Measurements from ENCODE around the gene MATCAP1. TPM values are rescaled to one million over a fixed set of nuclear protein-coding genes. Genes with fewer than 3 reads are reported as not detected.

The MATCAP1 gene
- total and polyA plus RNA-seq, 2 of the 13 experiments (the other 11 are each of a cell fraction or from before 2014, with no cell fraction given) = 11.2 to 24.5 TPM

GRCh38 chr16:67184453-67184994 lies 761 bp upstream of the MATCAP1 start (continued):
- TF ChIP-seq, protein P1, sequence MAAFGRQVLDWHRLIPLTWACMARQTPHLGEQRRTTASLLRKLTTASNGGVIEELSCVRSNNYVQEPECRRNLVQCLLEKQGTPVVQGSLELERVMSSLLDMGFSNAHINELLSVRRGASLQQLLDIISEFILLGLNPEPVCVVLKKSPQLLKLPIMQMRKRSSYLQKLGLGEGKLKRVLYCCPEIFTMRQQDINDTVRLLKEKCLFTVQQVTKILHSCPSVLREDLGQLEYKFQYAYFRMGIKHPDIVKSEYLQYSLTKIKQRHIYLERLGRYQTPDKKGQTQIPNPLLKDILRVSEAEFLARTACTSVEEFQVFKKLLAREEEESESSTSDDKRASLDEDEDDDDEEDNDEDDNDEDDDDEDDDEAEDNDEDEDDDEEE (CRISPR knock-in tag; IDR thresholded peaks at IDR 0.05) = peak; percentile 11; the same call in 1 of the 2 replicates
- TF ChIP-seq TOPORS (CRISPR knock-in tag; IDR thresholded peaks at IDR 0.05) = 0 out of 2 replicates have a peak, but pooled peaks have one; percentile 3
- TF ChIP-seq, protein P2, sequence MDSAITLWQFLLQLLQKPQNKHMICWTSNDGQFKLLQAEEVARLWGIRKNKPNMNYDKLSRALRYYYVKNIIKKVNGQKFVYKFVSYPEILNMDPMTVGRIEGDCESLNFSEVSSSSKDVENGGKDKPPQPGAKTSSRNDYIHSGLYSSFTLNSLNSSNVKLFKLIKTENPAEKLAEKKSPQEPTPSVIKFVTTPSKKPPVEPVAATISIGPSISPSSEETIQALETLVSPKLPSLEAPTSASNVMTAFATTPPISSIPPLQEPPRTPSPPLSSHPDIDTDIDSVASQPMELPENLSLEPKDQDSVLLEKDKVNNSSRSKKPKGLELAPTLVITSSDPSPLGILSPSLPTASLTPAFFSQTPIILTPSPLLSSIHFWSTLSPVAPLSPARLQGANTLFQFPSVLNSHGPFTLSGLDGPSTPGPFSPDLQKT (CRISPR knock-in tag; IDR thresholded peaks at IDR 0.05; ENCODE audit: borderline replicate concordance) = no peak
- TF ChIP-seq, protein P3, sequence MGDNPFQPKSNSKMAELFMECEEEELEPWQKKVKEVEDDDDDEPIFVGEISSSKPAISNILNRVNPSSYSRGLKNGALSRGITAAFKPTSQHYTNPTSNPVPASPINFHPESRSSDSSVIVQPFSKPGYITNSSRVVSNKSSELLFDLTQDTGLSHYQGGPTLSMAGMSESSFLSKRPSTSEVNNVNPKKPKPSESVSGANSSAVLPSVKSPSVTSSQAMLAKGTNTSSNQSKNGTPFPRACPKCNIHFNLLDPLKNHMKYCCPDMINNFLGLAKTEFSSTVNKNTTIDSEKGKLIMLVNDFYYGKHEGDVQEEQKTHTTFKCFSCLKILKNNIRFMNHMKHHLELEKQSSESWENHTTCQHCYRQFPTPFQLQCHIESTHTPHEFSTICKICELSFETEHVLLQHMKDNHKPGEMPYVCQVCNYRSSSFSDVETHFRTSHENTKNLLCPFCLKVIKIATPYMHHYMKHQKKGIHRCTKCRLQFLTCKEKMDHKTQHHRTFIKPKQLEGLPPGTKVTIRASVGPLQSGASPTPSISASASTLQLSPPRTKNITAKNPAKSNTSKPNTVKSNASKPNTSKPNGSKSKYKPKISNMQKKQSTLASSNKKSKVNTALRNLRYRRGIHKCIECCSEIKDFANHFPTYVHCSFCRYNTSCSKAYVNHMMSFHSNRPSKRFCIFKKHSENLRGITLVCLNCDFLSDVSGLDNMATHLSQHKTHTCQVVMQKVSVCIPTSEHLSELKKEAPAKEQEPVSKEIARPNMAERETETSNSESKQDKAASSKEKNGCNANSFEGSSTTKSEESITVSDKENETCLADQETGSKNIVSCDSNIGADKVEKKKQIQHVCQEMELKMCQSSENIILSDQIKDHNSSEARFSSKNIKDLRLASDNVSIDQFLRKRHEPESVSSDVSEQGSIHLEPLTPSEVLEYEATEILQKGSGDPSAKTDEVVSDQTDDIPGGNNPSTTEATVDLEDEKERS (CRISPR knock-in tag; IDR thresholded peaks at IDR 0.05) = no peak
- TF ChIP-seq TBX2 (CRISPR knock-in tag; IDR thresholded peaks at IDR 0.05; ENCODE audit: borderline replicate concordance) = no peak
- TF ChIP-seq ZNF670 (CRISPR knock-in tag; IDR thresholded peaks at IDR 0.05; ENCODE audit: borderline replicate concordance) = no peak
- no peak for TF ChIP-seq RBAK (CRISPR knock-in tag; IDR thresholded peaks at IDR 0.05)
- TF ChIP-seq IRX3 (CRISPR knock-in tag; IDR thresholded peaks at IDR 0.05; ENCODE audit: borderline replicate concordance, low read depth) = 0 out of 2 replicates have a peak, but pooled peaks have one; percentile 14
- TF ChIP-seq ZNF746 (CRISPR knock-in tag; IDR thresholded peaks at IDR 0.05) = 0 out of 2 replicates have a peak, but pooled peaks have one; percentile 2
- 0 out of 2 replicates have a peak, but pooled peaks have one; percentile 3 for TF ChIP-seq ZNF629 (CRISPR knock-in tag; conservative IDR thresholded peaks at IDR 0.05)
- TF ChIP-seq HDAC1 (CRISPR knock-in tag; IDR thresholded peaks at IDR 0.05) = no peak
- TF ChIP-seq ZNF446 (CRISPR knock-in tag; IDR thresholded peaks at IDR 0.05) = peak; percentile 97
- TF ChIP-seq ZNF292 (CRISPR knock-in tag; IDR thresholded peaks at IDR 0.05; ENCODE audit: borderline replicate concordance, low read depth) = no peak
- no peak for TF ChIP-seq ZNF253 (CRISPR knock-in tag; IDR thresholded peaks at IDR 0.05; ENCODE audit: borderline replicate concordance)
- peak; percentile 86; the same call in 1 of the 2 replicates for TF ChIP-seq HES4 (CRISPR knock-in tag; IDR thresholded peaks at IDR 0.05; ENCODE audit: borderline replicate concordance)
- TF ChIP-seq, protein P4, sequence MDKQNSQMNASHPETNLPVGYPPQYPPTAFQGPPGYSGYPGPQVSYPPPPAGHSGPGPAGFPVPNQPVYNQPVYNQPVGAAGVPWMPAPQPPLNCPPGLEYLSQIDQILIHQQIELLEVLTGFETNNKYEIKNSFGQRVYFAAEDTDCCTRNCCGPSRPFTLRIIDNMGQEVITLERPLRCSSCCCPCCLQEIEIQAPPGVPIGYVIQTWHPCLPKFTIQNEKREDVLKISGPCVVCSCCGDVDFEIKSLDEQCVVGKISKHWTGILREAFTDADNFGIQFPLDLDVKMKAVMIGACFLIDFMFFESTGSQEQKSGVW (CRISPR knock-in tag; IDR thresholded peaks at IDR 0.05; ENCODE audit: borderline replicate concordance) = 0 out of 2 replicates have a peak, but pooled peaks have one; percentile 26
- no peak for TF ChIP-seq ZNF275 (CRISPR knock-in tag; IDR thresholded peaks at IDR 0.05; ENCODE audit: borderline replicate concordance)
- TF ChIP-seq ZNF691 (CRISPR knock-in tag; IDR thresholded peaks at IDR 0.05; ENCODE audit: borderline replicate concordance, low read depth) = peak; percentile 3; the same call in 1 of the 2 replicates
- TF ChIP-seq ZNF724P (CRISPR knock-in tag; IDR thresholded peaks at IDR 0.05; ENCODE audit: borderline replicate concordance) = peak; percentile 44; the same call in 1 of the 2 replicates
- no peak for TF ChIP-seq ZNF431 (CRISPR knock-in tag; IDR thresholded peaks at IDR 0.05; ENCODE audit: borderline replicate concordance, low read depth)

All from HepG2 (cell line).